ENCODE data around the gene MARCKS.

MARCKS gene, protein sequence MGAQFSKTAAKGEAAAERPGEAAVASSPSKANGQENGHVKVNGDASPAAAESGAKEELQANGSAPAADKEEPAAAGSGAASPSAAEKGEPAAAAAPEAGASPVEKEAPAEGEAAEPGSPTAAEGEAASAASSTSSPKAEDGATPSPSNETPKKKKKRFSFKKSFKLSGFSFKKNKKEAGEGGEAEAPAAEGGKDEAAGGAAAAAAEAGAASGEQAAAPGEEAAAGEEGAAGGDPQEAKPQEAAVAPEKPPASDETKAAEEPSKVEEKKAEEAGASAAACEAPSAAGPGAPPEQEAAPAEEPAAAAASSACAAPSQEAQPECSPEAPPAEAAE

DNA sequence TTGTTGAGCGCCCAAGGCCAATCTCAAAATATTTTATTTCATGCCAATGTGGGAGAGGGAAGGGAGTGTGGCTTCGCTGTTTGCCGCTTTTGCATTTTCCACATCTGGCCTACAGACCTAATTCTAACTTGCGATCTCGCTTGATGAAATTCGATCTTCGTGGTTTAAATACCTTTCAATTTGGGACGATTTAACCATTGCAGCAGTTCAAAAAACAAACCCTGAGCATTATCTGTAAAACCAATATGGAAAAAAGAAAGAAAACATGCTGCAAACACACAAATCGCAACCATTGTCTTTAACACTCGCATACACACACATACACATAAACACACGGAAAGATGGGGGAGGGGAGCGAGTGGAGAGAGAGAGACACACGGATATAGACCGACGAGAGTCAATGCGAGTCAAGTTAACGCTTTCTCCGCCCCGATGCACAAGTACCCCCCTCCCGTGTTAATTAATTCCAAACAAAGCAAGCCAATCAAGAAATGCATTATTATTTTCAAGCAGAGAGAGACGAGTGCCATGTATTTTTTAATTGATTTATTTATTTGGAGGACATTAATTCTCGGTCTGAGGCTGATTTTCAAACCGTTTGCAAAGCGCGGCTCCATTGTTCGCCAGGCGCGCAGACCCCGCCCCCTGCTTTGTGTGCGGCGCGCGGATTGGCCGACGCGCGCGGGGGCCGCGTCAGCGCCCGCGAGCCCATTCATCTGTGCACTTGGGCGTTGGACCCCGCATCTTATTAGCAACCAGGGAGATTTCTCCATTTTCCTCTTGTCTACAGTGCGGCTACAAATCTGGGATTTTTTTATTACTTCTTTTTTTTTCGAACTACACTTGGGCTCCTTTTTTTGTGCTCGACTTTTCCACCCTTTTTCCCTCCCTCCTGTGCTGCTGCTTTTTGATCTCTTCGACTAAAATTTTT is at the start of gene MARCKS:
MARCKS (plus strand) TSS at position 721 of the 931 bp plus-strand sequence. CDS start 401 bp downstream, outside the sequence.
- H3K4me3 ChIP-seq (ENCODE audit: low read length): peak within 1 kb of the TSS; percentile 94
- TF ChIP-seq ZNF274 (IDR thresholded peaks at IDR 0.05; ENCODE audit: low read depth, low read length): no peak

DNA sequence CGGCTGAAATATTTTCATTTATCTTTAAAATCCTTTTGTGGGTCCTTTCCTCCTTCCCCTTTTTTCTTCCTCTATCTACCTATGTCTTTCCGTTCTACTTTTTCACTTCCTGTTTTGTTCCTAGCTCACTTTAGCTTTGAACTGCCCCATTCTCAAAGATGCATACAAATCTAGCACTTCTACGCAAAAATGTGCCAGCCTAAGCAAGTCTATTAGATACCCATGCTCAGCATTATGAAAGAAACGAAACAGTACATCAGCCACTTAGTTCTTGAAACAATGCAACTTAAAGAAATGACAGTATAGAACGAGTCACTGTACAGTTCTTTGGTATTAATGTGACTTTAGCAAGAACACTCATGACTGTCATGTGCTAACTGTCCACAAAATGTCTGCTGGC is 47.3 kb upstream of the MARCKS start:
- no peak for TF ChIP-seq ZNF274 (IDR thresholded peaks at IDR 0.05; ENCODE audit: low read depth, low read length)
- H3K4me3 ChIP-seq (ENCODE audit: low read length): peak overlapping the region; percentile 41; the same call in 1 of the 2 replicates

DNA sequence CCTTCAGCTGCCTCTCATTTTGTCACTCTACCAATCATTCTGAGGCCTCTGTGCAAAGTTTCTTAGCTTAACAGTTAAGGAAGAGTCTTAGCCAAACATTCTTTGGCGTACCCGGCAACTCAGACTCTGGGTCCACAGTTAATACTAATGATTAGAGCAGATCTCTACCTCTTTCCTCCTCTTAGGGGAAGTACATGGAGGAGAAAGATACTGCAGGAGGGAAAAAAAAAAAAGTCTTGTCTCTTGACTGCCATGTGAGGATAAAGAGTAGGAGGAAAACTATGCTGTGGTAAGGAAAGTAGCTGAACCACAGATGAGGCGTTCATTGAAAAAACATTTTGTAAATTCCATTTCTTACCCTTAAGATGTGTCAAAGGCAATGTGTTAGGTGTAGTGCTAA is 44.0 kb upstream of the MARCKS start:
- no peak for TF ChIP-seq ZNF274 (IDR thresholded peaks at IDR 0.05; ENCODE audit: low read depth, low read length)

DNA sequence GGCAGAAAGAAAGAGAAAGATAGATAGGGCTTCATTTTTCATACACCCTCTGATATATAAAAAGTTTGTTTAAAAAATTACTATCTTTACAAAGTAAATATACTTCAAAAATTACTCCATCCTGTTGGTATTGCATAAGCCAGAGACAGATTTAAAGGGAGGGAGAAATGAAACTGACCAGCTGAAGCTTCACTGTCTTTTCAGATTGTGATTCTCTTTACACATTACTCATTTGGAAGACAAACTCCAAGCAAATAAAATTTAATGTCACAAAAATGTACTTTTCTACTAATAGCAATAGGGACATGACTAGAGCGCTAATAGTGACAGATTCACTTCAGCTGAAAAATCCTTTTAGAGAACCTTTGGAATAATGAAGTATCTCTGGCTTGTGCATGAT is 38.6 kb upstream of the MARCKS start:
- TF ChIP-seq ZNF274 (IDR thresholded peaks at IDR 0.05; ENCODE audit: low read depth, low read length): no peak
- H3K4me3 ChIP-seq (ENCODE audit: low read length): no peak overlapping the region

More for the DNA sequence above, 44.0 kb upstream of the MARCKS start:
- H3K4me3 ChIP-seq (ENCODE audit: low read length): no peak overlapping the region

DNA sequence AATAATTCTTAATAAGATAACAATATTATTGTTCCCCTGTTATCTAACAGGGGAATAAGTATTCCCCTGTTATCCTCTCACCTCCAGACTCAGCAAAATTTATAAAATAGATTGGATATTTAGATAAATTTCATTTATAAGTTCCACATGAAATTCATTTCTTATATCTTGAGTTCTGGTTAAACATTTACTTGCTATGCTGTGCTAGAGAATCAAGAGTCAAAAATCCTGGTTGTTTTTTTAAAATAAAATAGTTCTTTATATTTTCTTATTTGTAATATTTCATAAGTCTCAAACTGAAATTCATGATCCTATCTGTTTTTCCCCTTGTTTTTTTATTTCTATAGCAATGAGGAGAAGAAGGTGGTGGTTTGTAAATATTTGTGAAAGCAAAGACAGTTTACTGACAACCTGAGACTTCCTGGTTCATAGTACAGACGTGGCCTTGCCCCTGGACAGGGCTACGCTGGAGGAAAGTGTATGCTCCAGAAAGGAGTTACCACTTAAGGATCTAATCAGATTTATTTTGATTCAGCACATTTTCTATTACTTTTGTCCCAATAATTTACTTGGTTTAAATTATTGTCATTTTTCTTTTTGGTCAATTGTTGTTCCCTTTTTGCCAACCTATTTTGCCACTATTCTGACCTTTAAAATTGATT is 37.8 kb upstream of the MARCKS start:
- TF ChIP-seq ZNF274 (IDR thresholded peaks at IDR 0.05; ENCODE audit: low read depth, low read length): no peak
- H3K4me3 ChIP-seq (ENCODE audit: low read length): no peak overlapping the region

DNA sequence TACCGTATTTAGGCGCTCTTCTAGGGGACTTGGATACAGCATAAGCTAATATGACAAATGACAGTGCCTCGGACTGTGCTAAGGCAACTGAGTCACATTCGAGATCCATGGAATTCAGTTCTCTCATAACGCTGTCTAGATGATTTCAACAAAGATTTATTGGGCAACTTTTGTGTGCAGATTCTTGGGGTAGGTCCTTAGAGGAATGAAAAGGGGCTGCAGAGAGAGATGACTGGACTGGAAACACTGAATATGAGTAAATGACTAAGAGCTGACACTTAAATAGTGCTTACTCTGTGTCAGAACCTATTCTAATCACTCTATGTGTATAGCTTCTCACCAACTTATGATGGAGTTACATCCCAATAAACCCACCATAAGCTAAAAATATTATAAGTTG is 36.4 kb upstream of the MARCKS start:
- H3K4me3 ChIP-seq (ENCODE audit: low read length): no peak overlapping the region
- no peak for TF ChIP-seq ZNF274 (IDR thresholded peaks at IDR 0.05; ENCODE audit: low read depth, low read length)

DNA sequence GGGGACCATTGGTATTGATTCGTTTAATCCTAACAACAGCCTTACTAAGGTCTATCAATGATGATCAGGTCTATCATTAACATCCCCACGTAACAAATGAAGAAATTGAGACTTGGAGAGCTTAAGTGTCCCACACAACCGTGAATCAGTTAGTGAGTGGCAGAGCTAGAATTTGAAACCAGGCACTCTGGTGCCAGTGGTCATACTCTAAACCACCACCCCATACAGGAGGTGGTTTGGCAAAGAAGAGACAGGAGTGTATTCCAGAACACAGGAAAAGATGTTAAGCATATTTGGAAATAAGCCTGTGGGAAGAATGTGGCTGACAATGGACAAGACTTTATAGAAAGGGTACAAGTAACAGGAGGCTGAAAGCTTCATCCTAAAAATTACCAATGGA is 35.7 kb upstream of the MARCKS start:
- no peak for TF ChIP-seq ZNF274 (IDR thresholded peaks at IDR 0.05; ENCODE audit: low read depth, low read length)
- H3K4me3 ChIP-seq (ENCODE audit: low read length): no peak overlapping the region

DNA sequence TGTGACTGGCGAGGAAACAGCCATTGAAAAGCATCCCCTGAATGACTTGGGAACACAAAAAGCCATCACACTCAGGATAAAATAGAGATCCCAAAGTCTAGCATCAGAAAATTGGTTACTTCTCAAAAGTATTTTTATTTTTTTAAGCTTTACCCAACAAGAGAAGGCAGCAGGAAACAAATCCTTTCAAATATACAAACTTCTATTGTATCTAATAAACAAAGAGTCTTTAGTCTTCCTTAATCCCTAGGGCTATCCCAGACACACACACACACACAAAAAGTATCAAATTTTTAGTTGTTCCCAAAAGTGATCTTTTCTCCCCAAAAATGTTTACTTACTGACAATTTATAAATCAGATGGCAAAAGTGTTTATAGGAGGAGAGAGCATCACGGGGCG is 33.2 kb upstream of the MARCKS start:
- no peak for TF ChIP-seq ZNF274 (IDR thresholded peaks at IDR 0.05; ENCODE audit: low read depth, low read length)
- no peak overlapping the region for H3K4me3 ChIP-seq (ENCODE audit: low read length)

DNA sequence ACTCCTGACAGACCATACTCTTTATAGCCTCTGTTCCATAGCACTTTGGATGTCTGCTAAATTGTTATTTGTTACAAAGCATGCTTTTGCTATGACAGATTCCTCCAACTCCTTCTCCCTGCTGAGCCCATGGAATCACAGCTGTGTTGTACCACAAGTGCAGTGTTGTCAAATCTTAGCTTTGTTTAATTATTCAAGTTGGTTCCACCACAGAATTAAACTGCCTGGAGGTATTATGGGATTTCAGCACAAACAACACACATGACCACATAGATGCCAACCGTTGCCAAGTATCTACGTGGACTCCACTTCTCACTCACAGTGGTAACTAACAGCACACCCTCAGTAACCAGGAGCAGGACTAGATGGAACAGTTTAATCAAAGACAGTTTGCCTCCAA is 32.7 kb upstream of the MARCKS start:
- no peak overlapping the region for H3K4me3 ChIP-seq (ENCODE audit: low read length)
- no peak for TF ChIP-seq ZNF274 (IDR thresholded peaks at IDR 0.05; ENCODE audit: low read depth, low read length)

DNA sequence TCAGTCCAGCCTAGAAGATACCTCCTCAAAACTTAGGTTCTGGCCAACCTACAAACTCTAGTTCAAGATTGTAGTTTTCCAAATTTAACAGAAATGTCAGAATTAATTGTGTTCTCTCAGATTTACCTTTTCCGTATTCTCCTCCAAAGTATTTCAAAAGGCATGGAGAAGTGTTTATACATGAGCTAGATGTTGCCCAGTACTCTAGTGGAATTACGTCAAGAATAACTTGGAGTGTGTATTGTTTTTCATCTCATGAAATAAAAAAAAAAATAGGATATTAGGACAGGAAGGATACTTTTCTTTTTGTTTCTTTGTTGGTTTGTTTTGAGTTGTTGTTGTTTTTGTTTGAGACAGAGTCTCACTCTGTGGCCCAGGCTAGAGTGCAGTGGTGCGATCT is 32.3 kb upstream of the MARCKS start:
- H3K4me3 ChIP-seq (ENCODE audit: low read length): no peak overlapping the region
- no peak for TF ChIP-seq ZNF274 (IDR thresholded peaks at IDR 0.05; ENCODE audit: low read depth, low read length)

DNA sequence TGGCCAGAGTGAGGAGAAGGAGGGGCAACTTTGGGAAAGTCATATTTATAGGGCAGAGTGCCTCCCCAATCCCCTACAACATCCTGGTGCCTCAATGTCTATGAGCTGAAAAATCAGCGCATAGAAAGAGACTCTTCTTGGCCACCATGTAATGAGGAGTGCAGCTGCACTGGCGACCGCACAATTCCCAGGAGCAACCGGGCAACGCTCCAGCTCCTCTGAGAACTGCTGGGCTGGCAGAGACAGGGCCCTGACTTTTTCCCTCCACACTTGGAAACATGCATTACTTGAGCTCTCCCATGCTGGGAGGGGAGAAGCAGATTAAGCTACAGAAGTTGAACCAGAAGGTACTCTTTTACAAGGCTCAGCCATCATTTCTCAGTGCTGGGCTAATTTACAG is 31.4 kb upstream of the MARCKS start:
- no peak overlapping the region for H3K4me3 ChIP-seq (ENCODE audit: low read length)
- TF ChIP-seq ZNF274 (IDR thresholded peaks at IDR 0.05; ENCODE audit: low read depth, low read length): no peak

DNA sequence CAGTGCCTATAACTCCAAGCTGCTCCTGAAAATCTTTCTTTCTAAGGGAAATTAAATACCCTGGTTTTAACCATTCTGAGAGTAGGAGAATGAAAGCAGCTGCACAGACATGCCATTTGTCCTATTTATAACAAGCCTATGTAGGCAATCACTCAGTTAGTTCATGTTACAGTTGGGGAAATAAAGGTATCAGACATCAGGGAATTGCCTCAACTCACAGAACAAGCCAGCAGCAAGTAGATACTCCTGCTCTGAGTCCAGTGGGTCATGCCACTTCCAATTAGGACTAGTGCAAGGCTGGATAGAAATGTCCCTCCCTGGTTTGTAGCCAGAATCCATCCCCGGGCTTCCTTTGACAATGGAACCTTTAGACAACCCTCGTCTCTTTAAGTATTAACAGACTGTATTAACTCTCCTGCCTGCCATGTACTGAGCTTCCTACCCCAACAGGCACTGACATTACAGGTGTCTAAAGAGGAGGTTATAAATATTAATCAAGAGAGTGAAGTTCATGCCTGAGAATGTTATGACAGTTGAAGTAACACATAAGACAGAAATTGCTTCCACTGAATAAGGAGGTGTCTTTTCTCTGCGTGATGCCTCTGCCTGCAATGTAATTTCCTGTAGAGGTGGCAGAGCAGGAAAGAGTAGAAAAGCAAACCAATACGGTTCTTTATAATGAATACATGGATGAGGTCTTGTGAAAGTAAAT is 28.0 kb upstream of the MARCKS start:
- no peak overlapping the region for H3K4me3 ChIP-seq (ENCODE audit: low read length)
- no peak for TF ChIP-seq ZNF274 (IDR thresholded peaks at IDR 0.05; ENCODE audit: low read depth, low read length)

DNA sequence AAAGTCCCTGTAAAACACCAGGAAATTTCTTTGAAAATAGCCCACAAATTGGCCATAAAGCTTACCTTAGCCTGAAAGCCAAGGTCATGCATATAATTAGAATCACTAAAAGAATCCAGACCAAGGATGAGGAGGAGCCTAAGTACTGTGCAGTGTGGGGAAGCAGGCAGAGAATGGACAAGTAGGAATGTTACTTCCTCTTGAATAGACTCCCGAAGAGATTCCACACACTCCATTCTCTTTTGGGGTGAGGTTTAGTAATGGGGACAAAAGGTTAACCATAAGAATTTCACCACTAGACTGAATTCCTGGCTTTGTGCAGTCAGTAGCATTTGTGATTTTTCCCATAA is 27.5 kb upstream of the MARCKS start:
- no peak overlapping the region for H3K4me3 ChIP-seq (ENCODE audit: low read length)
- no peak for TF ChIP-seq ZNF274 (IDR thresholded peaks at IDR 0.05; ENCODE audit: low read depth, low read length)

DNA sequence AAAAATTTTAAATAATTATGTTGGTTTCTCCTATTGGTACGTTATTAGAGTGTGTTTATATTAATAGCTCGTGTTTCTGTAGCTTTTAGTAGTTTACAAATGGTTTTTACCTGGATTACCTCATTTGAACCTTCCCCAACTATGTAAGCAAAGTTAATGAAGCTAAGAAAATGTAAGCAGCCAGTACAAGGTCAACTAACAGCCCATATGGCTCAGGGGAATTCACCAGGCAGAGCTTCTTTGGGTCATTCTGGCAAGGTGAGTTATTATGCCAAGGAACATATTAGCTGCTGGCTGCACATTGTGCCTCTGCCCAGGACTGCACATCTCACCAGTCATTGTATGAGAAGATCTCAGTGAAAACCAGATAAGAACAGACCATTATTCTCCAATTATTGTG is 27.0 kb upstream of the MARCKS start:
- no peak overlapping the region for H3K4me3 ChIP-seq (ENCODE audit: low read length)
- no peak for TF ChIP-seq ZNF274 (IDR thresholded peaks at IDR 0.05; ENCODE audit: low read depth, low read length)

Data from GM08714 (cell line).